ENCODE data around the gene MACROD2. TPM values are rescaled to one million over a fixed set of nuclear protein-coding genes. Genes with fewer than 3 reads are reported as not detected.

Gene MACROD2
- polyA plus RNA-seq, 1 donor (not counting 4 experiments of a cell fraction or from before 2014, with no cell fraction given) = 0.71 TPM

GRCh38 chr20:14191559-14191958 lies 196.2 kb downstream of the MACROD2 start:
- dilution Hi-C loops (cut with MboI; ENCODE audit: extremely low pct_ligation_motif_present, low sequenced_read_pairs) = no loop called here
- H3K4me3 ChIP-seq (ENCODE audit: control insufficient read depth in 2 of 3, extremely low read depth in 1 of 3, insufficient read depth in 2 of 3, low read depth in 1 of 3, low read length in 3 of 3) = no peak overlapping the region
- H3K4me2 ChIP-seq (ENCODE audit: control insufficient read depth, extremely low read depth, insufficient read depth, low read depth, low read length) = no peak overlapping the region
- H3K9ac ChIP-seq (ENCODE audit: control insufficient read depth, extremely low read depth, insufficient read depth, low read length) = no peak overlapping the region
- H3K36me3 ChIP-seq (ENCODE audit: control insufficient read depth in 2 of 2, extremely low read depth in 1 of 2, insufficient read depth in 2 of 2, low read length in 2 of 2) = no peaks in the 10 kb centered on the region
- H3K79me2 ChIP-seq (ENCODE audit: control insufficient read depth, insufficient read depth, low read length) = no peaks in the 10 kb centered on the region
- DNase-seq (ENCODE audit: low read depth, low spot score) (no peak), FAIRE-seq (no peak)
- no peaks in the 10 kb centered on the region for H4K20me1 ChIP-seq (ENCODE audit: control insufficient read depth, extremely low read depth, insufficient read depth, low read length)
- no peak overlapping the region for H3K27ac ChIP-seq (ENCODE audit: control insufficient read depth, insufficient read depth, low read length)
- no peak overlapping the region for H2AFZ ChIP-seq (ENCODE audit: control insufficient read depth, low read length)
- H3K27me3 ChIP-seq (ENCODE audit: control insufficient read depth, extremely low read depth, insufficient read depth, low read length) = no peaks in the 10 kb centered on the region
- no peaks in the 10 kb centered on the region for H3K9me3 ChIP-seq (ENCODE audit: control insufficient read depth, low read depth, low read length)
- TF ChIP-seq CTCF (optimal IDR thresholded peaks at IDR 0.05 in 1 of 3, IDR thresholded peaks at IDR 0.05 in 1 of 3, conservative IDR thresholded peaks at IDR 0.05 in 1 of 3; ENCODE audit: extremely low read depth in 1 of 3, insufficient read depth in 2 of 3, low read length in 3 of 3) = no peak
- TF ChIP-seq EZH2 (IDR thresholded peaks at IDR 0.05; ENCODE audit: low read length) = no peak
- no peaks in the 10 kb centered on the region for H3K9me1 ChIP-seq (ENCODE audit: control insufficient read depth, extremely low read depth, insufficient read depth, low read length)
- H3K4me1 ChIP-seq (ENCODE audit: control insufficient read depth, extremely low read depth, insufficient read depth, low read length) = no peaks in the 10 kb centered on the region

- H3K4me3 ChIP-seq (ENCODE audit: control insufficient read depth in 2 of 3, extremely low read depth in 1 of 3, insufficient read depth in 2 of 3, low read depth in 1 of 3, low read length in 3 of 3) = no peak overlapping the region
- TF ChIP-seq CTCF (optimal IDR thresholded peaks at IDR 0.05 in 1 of 3, IDR thresholded peaks at IDR 0.05 in 1 of 3, conservative IDR thresholded peaks at IDR 0.05 in 1 of 3; ENCODE audit: extremely low read depth in 1 of 3, insufficient read depth in 2 of 3, low read length in 3 of 3) (peak in 1 of 3 experiments; percentile 36), EZH2 (IDR thresholded peaks at IDR 0.05; ENCODE audit: low read length) (no peak)
- no peak overlapping the region for H2AFZ ChIP-seq (ENCODE audit: control insufficient read depth, low read length)
- dilution Hi-C loops (cut with MboI; ENCODE audit: extremely low pct_ligation_motif_present, low sequenced_read_pairs) = no loop called here
- no peaks in the 10 kb centered on the region for H3K4me1 ChIP-seq (ENCODE audit: control insufficient read depth, extremely low read depth, insufficient read depth, low read length)
- no peaks in the 10 kb centered on the region for H3K79me2 ChIP-seq (ENCODE audit: control insufficient read depth, insufficient read depth, low read length)
- no peaks in the 10 kb centered on the region for H3K36me3 ChIP-seq (ENCODE audit: control insufficient read depth in 2 of 2, extremely low read depth in 1 of 2, insufficient read depth in 2 of 2, low read length in 2 of 2)
- H3K9me1 ChIP-seq (ENCODE audit: control insufficient read depth, extremely low read depth, insufficient read depth, low read length) = no peaks in the 10 kb centered on the region
- H3K4me2 ChIP-seq (ENCODE audit: control insufficient read depth, extremely low read depth, insufficient read depth, low read depth, low read length) = no peak overlapping the region
- no peaks in the 10 kb centered on the region for H3K27me3 ChIP-seq (ENCODE audit: control insufficient read depth, extremely low read depth, insufficient read depth, low read length)
- no peak overlapping the region for H3K27ac ChIP-seq (ENCODE audit: control insufficient read depth, insufficient read depth, low read length)
- DNase-seq (ENCODE audit: low read depth, low spot score) = no peak
- H3K9me3 ChIP-seq (ENCODE audit: control insufficient read depth, low read depth, low read length) = no peaks in the 10 kb centered on the region
- no peaks in the 10 kb centered on the region for H4K20me1 ChIP-seq (ENCODE audit: control insufficient read depth, extremely low read depth, insufficient read depth, low read length)
- no peak for FAIRE-seq
- no peak overlapping the region for H3K9ac ChIP-seq (ENCODE audit: control insufficient read depth, extremely low read depth, insufficient read depth, low read length)
These were observed 198.1 kb downstream of the MACROD2 start for GRCh38 chr20:14193443-14193842.
